PC-9 (cell line): ENCODE data around the gene MRPS14. TPM values are rescaled to one million over a fixed set of nuclear protein-coding genes. Genes with fewer than 3 reads are reported as not detected.

Experiments
- BruUV-seq: library from RNA; stranded (reverse); fragments of 400-500 nt; replicated peaks from 2 replicates; lab custom pipeline; 2021; lab: Mats Ljungman, UMichigan
- CTCF ChIA-PET: fragments of 300-600 bp; sonication (Branson Sonifier 250); formaldehyde crosslinking; loops from one replicate; lab custom pipeline; 2022; ENCODE audit warnings: antibody characterized with exemption; lab: Charles Lee
- POLR2A ChIA-PET: fragments of 300-600 bp; sonication (Branson Sonifier 250); formaldehyde crosslinking; loops from one replicate; lab custom pipeline; 2022; ENCODE audit warnings: antibody characterized with exemption; ENCODE audit not compliant: unreplicated experiment; lab: Charles Lee
- DNase-seq, 2 experiments: peaks; one replicate each; pipeline versions ENCODE4 v3.0.0 to v3.0.0-alpha.2; 2015 to 2022; ENCODE audit warnings: mixed read lengths in 1 of 2
- H2AFZ ChIP-seq: fragments of 200-600 bp; sonication (generic); 2 replicates; pipeline ENCODE4 v1.8.1; 2017; ENCODE audit warnings: antibody characterized with exemption
- H3F3A ChIP-seq: fragments of 200-600 bp; sonication (generic); 2 replicates; pipeline ENCODE4 v1.8.1; 2017; ENCODE audit warnings: antibody characterized with exemption, mild to moderate bottlenecking, low read depth; ENCODE audit not compliant: insufficient read depth
- H3K27ac ChIP-seq: fragments of 200-600 bp; sonication (generic); 2 replicates; pipeline ENCODE4 v1.6.1; 2016; ENCODE audit warnings: mixed run types
- H3K27me3 ChIP-seq: fragments of 200-600 bp; sonication (generic); 2 replicates; pipeline ENCODE4 v1.6.1; 2016; ENCODE audit warnings: low read depth, mixed run types; ENCODE audit not compliant: insufficient read depth
- H3K36me3 ChIP-seq: fragments of 200-600 bp; sonication (generic); 2 replicates; pipeline ENCODE4 v1.6.1; 2016; ENCODE audit warnings: low read depth, mixed run types
- H3K4me1 ChIP-seq: fragments of 200-600 bp; sonication (generic); replicated peaks from 2 replicates; pipeline ENCODE4 v1.6.1; 2016; ENCODE audit warnings: mixed run types; ENCODE audit not compliant: insufficient read depth
- H3K4me2 ChIP-seq: fragments of 200-600 bp; sonication (generic); 2 replicates; pipeline ENCODE4 v1.6.1; 2017; ENCODE audit warnings: mixed run types
- H3K4me3 ChIP-seq: fragments of 200-600 bp; sonication (generic); 2 replicates; pipeline ENCODE4 v1.6.1; 2016; ENCODE audit warnings: mixed run types
- H3K79me2 ChIP-seq: fragments of 200-600 bp; sonication (generic); 2 replicates; pipeline ENCODE4 v1.6.1; 2017; ENCODE audit warnings: low read depth, mixed run types
- H3K9me2 ChIP-seq: fragments of 200-600 bp; sonication (generic); 2 replicates; pipeline ENCODE4 v1.8.1; 2017; ENCODE audit warnings: mild to moderate bottlenecking; ENCODE audit not compliant: insufficient read depth
- H3K9me3 ChIP-seq: fragments of 200-600 bp; sonication (generic); 2 replicates; pipeline ENCODE4 v1.8.1; 2016; ENCODE audit warnings: low read depth; ENCODE audit not compliant: insufficient read depth
- H4K20me1 ChIP-seq: fragments of 200-600 bp; sonication (generic); 2 replicates; pipeline ENCODE4 v1.8.1; 2017; ENCODE audit not compliant: insufficient read depth
- CTCF ChIP-seq: fragments of 200-600 bp; sonication (generic); conservative IDR thresholded peaks from 2 replicates; pipeline ENCODE4 v1.6.1; 2017; ENCODE audit warnings: mixed run types, antibody characterized with exemption, mild to moderate bottlenecking, moderate library complexity
- EZH2 ChIP-seq: fragments of 200-600 bp; sonication (generic); IDR thresholded peaks from 2 replicates; pipeline ENCODE4 v1.8.0; 2017; ENCODE audit warnings: antibody characterized with exemption, low read depth
- intact Hi-C: fragments of 100-400 bp; cut with micrococcal nuclease; formaldehyde crosslinking; loops from one replicate; pipeline ENCODE4 v1.10.0; 2022; ENCODE audit not compliant: unreplicated experiment
- total RNA-seq: library from RNA; stranded (reverse); gene quantifications from 2 replicates; pipeline ENCODE4 v1.2.3, GENCODE V29; 2021

Gene MRPS14
- total RNA-seq, 1 experiment from 2014 or later: 28.8 TPM

DNA sequence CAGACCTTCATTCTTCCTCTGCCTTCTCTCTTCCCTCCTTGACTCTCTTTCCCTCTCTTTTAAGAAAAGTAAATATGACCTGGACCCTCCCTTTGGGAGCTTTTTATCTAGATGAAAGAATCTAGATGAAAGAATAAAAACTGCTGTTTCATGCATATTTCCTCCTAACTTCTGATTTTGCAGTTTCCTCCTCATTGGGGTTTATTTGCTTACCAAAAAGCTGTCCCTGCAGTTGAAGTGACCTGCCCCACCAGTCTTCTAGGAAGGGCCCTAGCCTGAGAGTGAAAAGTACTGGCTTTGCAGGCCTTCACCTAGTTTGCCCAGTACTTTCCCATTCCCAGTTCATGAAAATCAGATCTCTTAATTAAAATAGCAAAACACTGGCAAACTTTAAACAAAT, 51.8 kb downstream of the MRPS14 start:
- ChIA-PET POLR2A (no interaction called here), CTCF (no interaction called here)
- Histone ChIP-seq H3K4me3 (no peak overlapping the region), H3K9me3 (no peaks in the 10 kb centered on the region), H3K36me3 (no peaks in the 10 kb centered on the region), H3K27me3 (no peaks in the 10 kb centered on the region), H3K4me2 (peak overlapping the region; percentile 42), H3K27ac (peak overlapping the region; percentile 37), H2AFZ (no peak overlapping the region), H3K9me2 (no peaks in the 10 kb centered on the region), H3K79me2 (no peaks in the 10 kb centered on the region), H3K4me1 (peaks cover 50% of the 10 kb centered on the region), H3F3A (peaks cover 24% of the 10 kb centered on the region), H4K20me1 (no peaks in the 10 kb centered on the region)
- intact Hi-C loops: no loop called here
- TF ChIP-seq CTCF (no peak), EZH2 (no peak)
- no peak for DNase-seq
- BruUV-seq: no TSS peak

DNA sequence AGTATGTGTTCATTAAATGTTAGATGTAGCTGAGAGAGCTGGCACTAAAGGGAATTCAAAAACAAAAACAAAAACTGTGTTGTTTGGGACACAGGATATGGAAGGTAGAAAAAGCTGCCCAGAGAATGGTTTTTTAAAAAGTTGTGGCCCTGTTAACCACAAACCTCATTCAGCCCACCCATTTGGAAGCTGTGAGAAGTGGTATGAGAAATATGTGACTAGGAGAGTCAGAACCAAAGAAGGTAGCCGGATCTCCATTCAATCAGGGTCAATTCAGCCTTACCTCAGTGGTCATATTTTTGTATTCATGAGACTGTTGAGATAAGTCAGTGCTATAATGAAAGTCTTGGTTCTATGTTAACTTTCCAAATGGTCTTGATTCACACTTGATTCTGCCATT, 53.2 kb downstream of the MRPS14 start:
- ChIA-PET CTCF (no interaction called here), POLR2A (interaction anchor here (0.6 kb wide), 1 partner anchor 1040 kb away, joined by 7 read pairs; no protein-coding TSS in a partner anchor)
- Histone ChIP-seq H3K9me3 (no peaks in the 10 kb centered on the region), H3K36me3 (no peaks in the 10 kb centered on the region), H2AFZ (no peak overlapping the region), H3K4me3 (no peak overlapping the region), H3K9me2 (no peaks in the 10 kb centered on the region), H3K4me1 (peaks cover 62% of the 10 kb centered on the region), H3K4me2 (no peak overlapping the region), H3K79me2 (no peaks in the 10 kb centered on the region), H3K27me3 (no peaks in the 10 kb centered on the region), H3F3A (peaks cover 34% of the 10 kb centered on the region), H3K27ac (no peak overlapping the region), H4K20me1 (no peaks in the 10 kb centered on the region)
- intact Hi-C loops: no loop called here
- BruUV-seq: no TSS peak
- TF ChIP-seq EZH2: no peak
- no peak for TF ChIP-seq CTCF
- DNase-seq: no peak

GRCh38 chr1:174968750-174969244, 54.4 kb downstream of the MRPS14 start:
- Histone ChIP-seq H3F3A (peaks cover 45% of the 10 kb centered on the region), H3K27ac (peak overlapping the region; percentile 58), H3K4me3 (no peak overlapping the region), H3K36me3 (no peaks in the 10 kb centered on the region), H3K79me2 (no peaks in the 10 kb centered on the region), H3K9me2 (no peaks in the 10 kb centered on the region), H3K4me2 (peak overlapping the region; percentile 24), H3K27me3 (no peaks in the 10 kb centered on the region), H2AFZ (no peak overlapping the region), H4K20me1 (no peaks in the 10 kb centered on the region), H3K9me3 (no peaks in the 10 kb centered on the region), H3K4me1 (peaks cover 74% of the 10 kb centered on the region)
- CTCF ChIA-PET: no interaction called here
- intact Hi-C loops: no loop called here
- TF ChIP-seq CTCF: no peak
- no peak for TF ChIP-seq EZH2
- BruUV-seq: no TSS peak
- POLR2A ChIA-PET: interaction anchor here (0.6 to 0.7 kb wide), 5 partner anchors 86 to 937 kb away, joined by 3 to 5 read pairs (median 3); no protein-coding TSS in a partner anchor
- DNase-seq: peak in 1 of 2 experiments; percentile 85
